RPMI7951 (cell line): ENCODE measurements around the gene APLNR. TPM values are rescaled to one million over a fixed set of nuclear protein-coding genes. Genes with fewer than 3 reads are reported as not detected.

ENCODE experiments used
- total RNA-seq: library from RNA; depleted of rRNA; stranded (reverse); fragments of >200 nt; shearing (Covaris generic); gene quantifications from 2 replicates; pipeline ENCODE4 v1.2.3, GENCODE V29; 2014; rRNA removed

APLNR gene
- total RNA-seq, 1 experiment from 2014 or later = not detected

Other genes starting within 250 kb of the APLNR start
- not detected in 2 replicates for gene OR5AK2, start 248.3 kb downstream of the APLNR start, total RNA-seq
- not detected in 2 replicates for gene LRRC55, start 55.3 kb downstream of the APLNR start, total RNA-seq
- 21.9 and 24.8 TPM in 2 replicates for gene TNKS1BP1, start 87.7 kb upstream of the APLNR start, total RNA-seq
- gene SSRP1, start 98.6 kb upstream of the APLNR start, total RNA-seq = 105 and 106 TPM in 2 replicates
- not detected in 2 replicates for gene P2RX3, start 101.1 kb upstream of the APLNR start, total RNA-seq
- not detected in 2 replicates for gene PRG3, start 143.9 kb upstream of the APLNR start, total RNA-seq
- not detected in 2 replicates for gene PRG2, start 153.4 kb upstream of the APLNR start, total RNA-seq
- 58.4 and 64.5 TPM in 2 replicates for gene SLC43A3, start 189.9 kb upstream of the APLNR start, total RNA-seq
- 0.72 and 0.88 TPM in 2 replicates for gene RTN4RL2, start 223.3 kb upstream of the APLNR start, total RNA-seq